Astrocyte of the cerebellum (primary cell): ENCODE measurements around the gene NFATC3.

Experiments used
- DNase-seq: peaks from one replicate; pipeline ENCODE4 v3.0.0-alpha.2; 2011; ENCODE audit warnings: low read depth
- H3K4me3 ChIP-seq: 2 replicates; pipeline ENCODE4 v1.5.1; 2011; ENCODE audit warnings: mild to moderate bottlenecking, low read depth, low read length, moderate library complexity
- CTCF ChIP-seq: IDR thresholded peaks from 2 replicates; pipeline ENCODE4 v1.5.1; 2012; ENCODE audit warnings: low read length, low read depth, moderate library complexity, mild to moderate bottlenecking; ENCODE audit errors: missing control alignments
- in situ Hi-C: cut with HindIII; loops from 2 replicates; pipeline ENCODE4 v1.10.0; 2017; ENCODE audit warnings: low sequenced_read_pairs

NFATC3 gene

GRCh38 chr16:68071518-68071901, 13.7 kb upstream of the NFATC3 start:
- H3K4me3 ChIP-seq = no peak overlapping the region
- in situ Hi-C loops = no loop called here
- DNase-seq = no peak
- TF ChIP-seq CTCF = no peak

- no peak for TF ChIP-seq CTCF
- DNase-seq = no peak
- in situ Hi-C loops = no loop called here
- no peak overlapping the region for H3K4me3 ChIP-seq
Observed at GRCh38 chr16:68072038-68072695, 13.0 kb upstream of the NFATC3 start.

- in situ Hi-C loops = no loop called here
- no peak overlapping the region for H3K4me3 ChIP-seq
- no peak for TF ChIP-seq CTCF
- no peak for DNase-seq
Observed at GRCh38 chr16:68073902-68074760, 11.0 kb upstream of the NFATC3 start.

- H3K4me3 ChIP-seq = no peak overlapping the region
- in situ Hi-C loops = no loop called here
- no peak for TF ChIP-seq CTCF
- DNase-seq = no peak
Observed at GRCh38 chr16:68074850-68075555, 10.2 kb upstream of the NFATC3 start.

GRCh38 chr16:68075980-68076379, 9.2 kb upstream of the NFATC3 start:
- in situ Hi-C loops = no loop called here
- DNase-seq = no peak
- no peak for TF ChIP-seq CTCF
- no peak overlapping the region for H3K4me3 ChIP-seq

- no peak overlapping the region for H3K4me3 ChIP-seq
- in situ Hi-C loops = no loop called here
- TF ChIP-seq CTCF = no peak
- no peak for DNase-seq
Observed at GRCh38 chr16:68076560-68076959, 8.6 kb upstream of the NFATC3 start.
